RKO (cell line): Measurements from ENCODE around the gene CENPH.
A peak's percentile ranks its signal among the peaks of the same experiment; 100 is the strongest.

ENCODE experiments used
- DNase-seq: peaks from one replicate; pipeline ENCODE4 v3.0.0-alpha.2; 2016; ENCODE audit warnings: low spot score

Gene CENPH

DNA sequence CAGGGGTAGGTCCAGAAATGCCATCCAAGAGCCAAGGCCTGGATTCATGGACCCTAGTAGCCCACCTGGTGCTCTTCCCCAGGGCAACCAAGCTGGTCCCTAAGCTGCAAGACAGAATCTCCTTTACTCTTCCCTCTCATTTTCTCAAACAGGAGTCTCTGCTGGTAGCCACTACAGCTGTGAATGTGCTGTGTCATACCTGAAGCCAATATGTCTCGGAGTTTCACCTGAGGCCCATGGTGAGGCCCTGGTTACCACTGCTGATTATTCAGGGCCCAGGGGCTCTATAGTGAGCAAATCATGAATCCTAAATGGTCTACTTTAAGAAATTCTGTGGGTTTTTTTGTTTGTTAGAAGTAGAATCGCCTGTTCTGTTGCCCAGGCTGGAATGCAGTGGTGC, 61.2 kb downstream of the CENPH start:
- DNase-seq: no peak

GRCh38 chr5:69252437-69252836, 63.1 kb downstream of the CENPH start:
- DNase-seq: no peak

DNA sequence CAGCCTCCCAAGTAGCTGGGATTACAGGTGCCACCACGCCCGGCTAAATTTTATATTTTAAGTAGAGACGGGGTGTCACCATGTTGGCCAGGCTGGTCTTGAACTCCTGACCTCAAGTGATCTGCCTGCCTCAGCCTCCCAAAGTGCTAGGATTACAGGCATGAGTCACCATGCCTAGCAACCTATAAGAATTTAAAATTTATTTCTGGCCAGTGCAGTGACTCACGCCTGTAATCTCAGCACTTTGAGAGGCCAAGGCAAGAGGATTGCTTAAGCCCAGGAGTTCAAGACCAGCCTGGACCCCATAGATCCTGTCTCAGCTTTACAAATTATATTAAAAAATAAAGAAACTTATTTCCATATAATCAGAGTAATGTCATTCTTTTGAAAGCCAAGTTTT, 66.6 kb downstream of the CENPH start:
- peak; percentile 71 for DNase-seq

DNA sequence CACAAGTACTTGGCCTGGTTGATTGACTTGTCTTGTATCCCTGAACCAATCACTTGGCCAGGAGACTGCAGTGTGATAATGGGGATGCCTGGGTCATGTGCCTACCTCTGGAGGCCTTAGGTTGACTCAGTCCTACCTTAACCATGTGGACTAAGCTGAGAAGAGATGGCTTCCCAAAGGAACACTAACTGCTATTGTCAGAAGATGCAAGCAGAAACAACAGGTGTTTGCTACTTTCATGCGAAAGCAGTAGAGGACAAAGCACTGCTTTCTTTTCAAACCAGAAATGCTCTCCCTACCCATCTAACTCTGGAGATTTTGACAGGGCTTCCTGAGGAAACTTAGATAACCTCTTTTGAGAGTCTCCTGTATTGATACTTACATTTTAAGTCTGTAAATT, 68.2 kb downstream of the CENPH start:
- no peak for DNase-seq
